K562 (cell line): Measurements from ENCODE around the gene KRT76. TPM values are rescaled to one million over a fixed set of nuclear protein-coding genes. Genes with fewer than 3 reads are reported as not detected.

Experiments
- ATAC-seq: fragments of 200-7000 bp; cut with Tn5 transposase; 3 replicates; pipeline ENCODE4 v1.9.1; 2020; ENCODE audit warnings: moderate library complexity
- BruUV-seq: library from RNA; stranded (reverse); fragments of 400-500 nt; replicated peaks from 2 replicates; lab custom pipeline; 2021; lab: Mats Ljungman, UMichigan
- CTCF ChIA-PET: fragments of 300-600 bp; formaldehyde crosslinking; extraction: SDS; loops from one replicate; lab custom pipeline; 2021; ENCODE audit warnings: low intra/inter-chr PET ratio; lab: Yijun Ruan, JAX
- POLR2A ChIA-PET: fragments of 300-600, 350-650 bp; sonication (Branson Sonifier 250); formaldehyde crosslinking; extraction: SDS; loops from one replicate; lab custom pipeline; 2021; ENCODE audit warnings: antibody characterized with exemption, inconsistent platforms; lab: Yijun Ruan, JAX
- DNase-seq, 4 experiments: peaks; one replicate each; pipeline versions ENCODE4 v3.0.0 to v3.0.0-alpha.2; 2011 to 2018; ENCODE audit warnings: low spot score in 3 of 4, mixed read lengths in 3 of 4; ENCODE audit errors: extremely low read depth in 1 of 4
- FAIRE-seq: peaks from 2 replicates; lab custom pipeline; 2011; peaks lifted over from hg19 to GRCh38; lab: Jason Lieb, UNC
- H2AFZ ChIP-seq: 2 replicates; pipeline ENCODE4 v1.6.0; 2011; ENCODE audit warnings: low read depth, low read length, control low read depth, inconsistent platforms
- H3K27ac ChIP-seq: fragments of 200-600 bp; 3 replicates; pipeline ENCODE4 v1.8.0; 2011; ENCODE audit warnings: low read depth, mild to moderate bottlenecking, control low read depth, inconsistent platforms, low read length, moderate library complexity, mixed read lengths; ENCODE audit errors: extremely low read depth
- H3K27me3 ChIP-seq, 2 experiments: fragments of 300-600 bp in 1 of 2; 2 replicates in 1 of 2; 3 replicates in 1 of 2; pipeline versions ENCODE4 v1.6.0 to v1.8.0; 2011; ENCODE audit warnings: inconsistent platforms in 2 of 2, low read length in 2 of 2, mild to moderate bottlenecking in 1 of 2, mixed read lengths in 1 of 2, moderate library complexity in 1 of 2; ENCODE audit not compliant: control insufficient read depth in 2 of 2, insufficient read depth in 2 of 2
- H3K36me3 ChIP-seq: fragments of 300-600 bp; 3 replicates; pipeline ENCODE4 v1.8.0; 2011; ENCODE audit warnings: mild to moderate bottlenecking, low read length, inconsistent platforms; ENCODE audit not compliant: control insufficient read depth, insufficient read depth
- H3K4me1 ChIP-seq, 2 experiments: fragments of 200-600 bp in 1 of 2; replicated peaks in 1 of 2; 2 replicates in 1 of 2; 3 replicates in 1 of 2; pipeline versions ENCODE4 v1.5.1 to v1.8.0; 2011; ENCODE audit warnings: inconsistent platforms in 2 of 2, low read length in 2 of 2, mild to moderate bottlenecking in 1 of 2, mixed read lengths in 1 of 2, moderate library complexity in 1 of 2; ENCODE audit not compliant: control insufficient read depth in 2 of 2, insufficient read depth in 2 of 2
- H3K4me2 ChIP-seq: 2 replicates; pipeline ENCODE4 v1.6.1; 2011; ENCODE audit warnings: low read length, control low read depth, inconsistent platforms, mixed read lengths; ENCODE audit not compliant: insufficient read depth
- H3K4me3 ChIP-seq: fragments of 200-600 bp; sonication (generic), shearing (Covaris generic); 2 replicates; pipeline ENCODE4 v1.5.1; 2016; ENCODE audit warnings: control low read depth, inconsistent platforms
- H3K79me2 ChIP-seq: fragments of 200-600 bp; 3 replicates; pipeline ENCODE4 v1.8.0; 2011; ENCODE audit warnings: low read length, inconsistent platforms; ENCODE audit not compliant: control insufficient read depth, insufficient read depth
- H3K9ac ChIP-seq, 2 experiments: 2 replicates each; pipeline versions ENCODE4 v1.6.0 to v1.6.1; 2011; ENCODE audit warnings: low read depth in 2 of 2, low read length in 2 of 2, control low read depth in 1 of 2, inconsistent platforms in 1 of 2, mild to moderate bottlenecking in 1 of 2, mixed read lengths in 1 of 2; ENCODE audit not compliant: insufficient read depth in 1 of 2
- H3K9me1 ChIP-seq: one replicate; pipeline ENCODE4 v1.6.0; 2011; ENCODE audit warnings: inconsistent platforms, mild to moderate bottlenecking, low read length, moderate library complexity; ENCODE audit not compliant: control insufficient read depth, insufficient read depth
- H3K9me3 ChIP-seq: replicated peaks from 2 replicates; pipeline ENCODE4 v1.5.1; 2011; ENCODE audit warnings: low read depth, low read length, inconsistent platforms; ENCODE audit not compliant: control insufficient read depth, insufficient read depth
- H4K20me1 ChIP-seq: replicated peaks from 2 replicates; pipeline ENCODE4 v1.6.1; 2011; ENCODE audit warnings: low read length, inconsistent platforms, mixed read lengths; ENCODE audit not compliant: control insufficient read depth, insufficient read depth
- CTBP1 ChIP-seq: fragments of 450-650 bp; IDR thresholded peaks from 2 replicates; pipeline ENCODE4 v1.6.1; 2016; ENCODE audit warnings: borderline replicate concordance
- CXXC5 ChIP-seq: fragments of 250-450 bp; sonication (Bioruptor Pico); IDR thresholded peaks from 2 replicates; pipeline ENCODE4 v1.8.0; 2022; ENCODE audit warnings: inconsistent platforms, mild to moderate bottlenecking, moderate library complexity
- E2F5 ChIP-seq: sonication (generic); formaldehyde crosslinking; IDR thresholded peaks from 2 replicates; pipeline ENCODE4 v1.8.0; 2022; ENCODE audit warnings: mild to moderate bottlenecking, missing genetic modification reagents
- NCOA2 ChIP-seq, 2 experiments: fragments of 450-650 bp; IDR thresholded peaks; 2 replicates each; pipeline ENCODE4 v1.6.1; 2018; ENCODE audit warnings: mild to moderate bottlenecking in 2 of 2, moderate library complexity in 1 of 2; ENCODE audit not compliant: partially characterized antibody in 2 of 2
- NR2C2 ChIP-seq, 2 experiments: fragments of 200-800 bp in 1 of 2; sonication (Bioruptor generic) in 1 of 2; sonication (generic) in 1 of 2; formaldehyde crosslinking in 1 of 2; IDR thresholded peaks; 2 replicates each; pipeline versions ENCODE4 v1.6.1 to v1.8.0; 2016 to 2022; ENCODE audit warnings: mild to moderate bottlenecking in 1 of 2, missing compliant biosample characterization in 1 of 2, missing genetic modification characterization in 1 of 2, missing genetic modification reagents in 1 of 2
- SMAD3 ChIP-seq: fragments of 450-650 bp; formaldehyde crosslinking; conservative IDR thresholded peaks from 2 replicates; pipeline ENCODE4 v1.4.0; 2020; ENCODE audit warnings: mild to moderate bottlenecking
- ZNF165 ChIP-seq: fragments of 250-450 bp; sonication (Bioruptor Pico); IDR thresholded peaks from 2 replicates; pipeline ENCODE4 v1.4.0; 2020; ENCODE audit warnings: borderline replicate concordance
- ZNF830 ChIP-seq: fragments of 250-450 bp; sonication (Bioruptor Pico); IDR thresholded peaks from 2 replicates; pipeline ENCODE4 v1.5.0; 2021; ENCODE audit warnings: mild to moderate bottlenecking
- WGBS: fragments of 100-300 bp; shearing (Covaris generic); methylation state at CpG from one replicate; pipeline ENCODE4 v1.1.6; 2016; ENCODE audit warnings: low coverage, mixed read lengths; ENCODE audit not compliant: insufficient coverage; ENCODE audit errors: missing lambda C conversion rate; 5-methylcytosine and 5-hydroxymethylcytosine counted together
- in situ Hi-C: fragments of 300-500 bp; cut with MboI; formaldehyde crosslinking; loops from 4 replicates; pipeline ENCODE4 v1.15.0; 2018; ENCODE audit warnings: inconsistent platforms, mixed read lengths
- intact Hi-C: fragments of 100-400 bp; cut with micrococcal nuclease; formaldehyde crosslinking; loops from 2 replicates; pipeline ENCODE4 v1.14.2; 2022
- polyA plus RNA-seq, 8 experiments: library from polyadenylated mRNA; depleted of rRNA in 4 of 8; stranded (reverse) in 5 of 8; unstranded in 3 of 8; fragments of >200 nt; fragmentation: Nextera tagmentation in 2 of 8; fragmentation: Illumina TruSeq in 1 of 8; extraction: Ambion mirVana in 2 of 8; extraction: Trizol in 1 of 8; gene quantifications; 2 replicates each; pipeline versions ENCODE4 v1.2.1 to v1.2.3, GENCODE V29; 2011 to 2014; ENCODE audit warnings: inconsistent platforms in 1 of 8, missing spikeins in 1 of 8
- total RNA-seq, 7 experiments: library from RNA; depleted of rRNA in 6 of 7; stranded (reverse); fragments of >200 nt in 6 of 7; fragmentation: Illumina TruSeq in 2 of 7; extraction: Trizol in 2 of 7; gene quantifications; 2 replicates each; pipeline versions ENCODE4 v1.2.1 to v1.2.3, GENCODE V29; 2011 to 2021; ENCODE audit warnings: low replicate concordance in 1 of 7

Gene KRT76
- total and polyA plus RNA-seq, 9 of the 15 experiments (the other 6 are each of a cell fraction or from before 2014, with no cell fraction given), result not detected

- CTCF ChIA-PET, result no interaction called here
- WGBS, result 0% methylated on average over 8 of the region's 8 CpGs
- Histone ChIP-seq H3K79me2 (no peaks in the 10 kb centered on the region), H3K4me1 (no peaks in the 10 kb centered on the region; a peak in 2 of 5 replicates), H3K4me2 (no peak overlapping the region), H3K9me1 (no peaks in the 10 kb centered on the region), H4K20me1 (peaks cover 4% of the 10 kb centered on the region; the same call in 1 of the 2 replicates), H3K9ac (no peak overlapping the region), H3K27ac (no peak overlapping the region), H3K4me3 (no peak overlapping the region), H2AFZ (no peak overlapping the region), H3K9me3 (no peaks in the 10 kb centered on the region), H3K36me3 (no peaks in the 10 kb centered on the region), H3K27me3 (peaks cover 27 to 59% of the 10 kb centered on the region in 2 experiments)
- in situ Hi-C loops (no loop called here), intact Hi-C loops (no loop called here)
- no peak for FAIRE-seq
- no peak for ATAC-seq
- POLR2A ChIA-PET, result interaction anchor here (1.2 to 2.3 kb wide), 2 partner anchors 8 to 11 kb away, joined by 3 to 11 read pairs; no protein-coding TSS in a partner anchor
- TF ChIP-seq NCOA2 (IDR thresholded peaks at IDR 0.05; ENCODE audit: partially characterized antibody in 2 of 2) (no peak), CXXC5 (CRISPR knock-in tag) (no peak), E2F5 (CRISPR knock-in tag) (no peak), CTBP1 (no peak), ZNF830 (CRISPR knock-in tag) (no peak), SMAD3 (CRISPR knock-in tag) (no peak), NR2C2 (CRISPR knock-in tag; IDR thresholded peaks at IDR 0.05) (no peak), NR2C2 (tag; IDR thresholded peaks at IDR 0.05) (no peak), ZNF165 (CRISPR knock-in tag) (no peak)
- no TSS peak for BruUV-seq
- DNase-seq, result no peak
These were observed 31.5 kb upstream of the KRT76 start for GRCh38 chr12:52808573-52809160.
